ENCODE data around the gene SMARCB1.

The SMARCB1 gene

GRCh38 chr22:23831781-23832180, 45.0 kb downstream of the SMARCB1 start:
- H3K36me3 Mint-ChIP-seq (ENCODE audit: low read depth), result peaks cover 27% of the 10 kb centered on the region
- no peak for DNase-seq (ENCODE audit: low spot score)
- no peak overlapping the region for H3K4me3 Mint-ChIP-seq
- peaks cover 5% of the 10 kb centered on the region for H3K4me1 Mint-ChIP-seq (ENCODE audit: low read depth)
- H3K27me3 Mint-ChIP-seq (ENCODE audit: low read depth), result no peaks in the 10 kb centered on the region
- no peak overlapping the region for H3K27ac Mint-ChIP-seq
- H3K9me3 Mint-ChIP-seq, result no peaks in the 10 kb centered on the region

- no peak overlapping the region for H3K27ac Mint-ChIP-seq
- no peak for DNase-seq (ENCODE audit: low spot score)
- peaks cover 24% of the 10 kb centered on the region for H3K36me3 Mint-ChIP-seq (ENCODE audit: low read depth)
- H3K9me3 Mint-ChIP-seq, result no peaks in the 10 kb centered on the region
- no peaks in the 10 kb centered on the region for H3K27me3 Mint-ChIP-seq (ENCODE audit: low read depth)
- no peak overlapping the region for H3K4me3 Mint-ChIP-seq
- H3K4me1 Mint-ChIP-seq (ENCODE audit: low read depth), result peaks cover 5% of the 10 kb centered on the region
Measured at GRCh38 chr22:23832226-23833016, 45.7 kb downstream of the SMARCB1 start.

GRCh38 chr22:23833017-23833751, 46.4 kb downstream of the SMARCB1 start:
- no peaks in the 10 kb centered on the region for H3K9me3 Mint-ChIP-seq
- H3K36me3 Mint-ChIP-seq (ENCODE audit: low read depth), result peaks cover 23% of the 10 kb centered on the region
- peaks cover 9% of the 10 kb centered on the region for H3K4me1 Mint-ChIP-seq (ENCODE audit: low read depth)
- H3K27me3 Mint-ChIP-seq (ENCODE audit: low read depth), result no peaks in the 10 kb centered on the region
- no peak overlapping the region for H3K27ac Mint-ChIP-seq
- no peak for DNase-seq (ENCODE audit: low spot score)
- H3K4me3 Mint-ChIP-seq, result no peak overlapping the region

- no peaks in the 10 kb centered on the region for H3K9me3 Mint-ChIP-seq
Measured at GRCh38 chr22:23833911-23834317, 47.1 kb downstream of the SMARCB1 start.

GRCh38 chr22:23834406-23834792, 47.6 kb downstream of the SMARCB1 start:
- no peak for DNase-seq (ENCODE audit: low spot score)
- Mint-ChIP-seq H3K36me3 (ENCODE audit: low read depth) (peaks cover 18% of the 10 kb centered on the region), H3K4me3 (no peak overlapping the region), H3K27me3 (ENCODE audit: low read depth) (no peaks in the 10 kb centered on the region), H3K4me1 (ENCODE audit: low read depth) (peaks cover 14% of the 10 kb centered on the region), H3K9me3 (no peaks in the 10 kb centered on the region), H3K27ac (no peak overlapping the region)

More at GRCh38 chr22:23833911-23834317, 47.1 kb downstream of the SMARCB1 start:
- no peaks in the 10 kb centered on the region for H3K27me3 Mint-ChIP-seq (ENCODE audit: low read depth)
- H3K27ac Mint-ChIP-seq, result no peak overlapping the region
- peaks cover 12% of the 10 kb centered on the region for H3K4me1 Mint-ChIP-seq (ENCODE audit: low read depth)
- DNase-seq (ENCODE audit: low spot score), result no peak
- H3K36me3 Mint-ChIP-seq (ENCODE audit: low read depth), result peaks cover 19% of the 10 kb centered on the region
- H3K4me3 Mint-ChIP-seq, result no peak overlapping the region

- Mint-ChIP-seq H3K27ac (no peak overlapping the region), H3K9me3 (no peaks in the 10 kb centered on the region), H3K36me3 (ENCODE audit: low read depth) (peaks cover 16% of the 10 kb centered on the region), H3K27me3 (ENCODE audit: low read depth) (no peaks in the 10 kb centered on the region), H3K4me3 (no peak overlapping the region), H3K4me1 (ENCODE audit: low read depth) (peaks cover 18% of the 10 kb centered on the region)
- no peak for DNase-seq (ENCODE audit: low spot score)
Measured at GRCh38 chr22:23834793-23835483, 48.2 kb downstream of the SMARCB1 start.

GRCh38 chr22:23835484-23836144, 48.8 kb downstream of the SMARCB1 start:
- no peak overlapping the region for H3K27ac Mint-ChIP-seq
- no peak for DNase-seq (ENCODE audit: low spot score)
- no peak overlapping the region for H3K4me3 Mint-ChIP-seq
- no peaks in the 10 kb centered on the region for H3K27me3 Mint-ChIP-seq (ENCODE audit: low read depth)
- H3K36me3 Mint-ChIP-seq (ENCODE audit: low read depth), result peaks cover 13% of the 10 kb centered on the region
- H3K9me3 Mint-ChIP-seq, result no peaks in the 10 kb centered on the region
- peaks cover 18% of the 10 kb centered on the region for H3K4me1 Mint-ChIP-seq (ENCODE audit: low read depth)

- Mint-ChIP-seq H3K4me3 (peak overlapping the region; percentile 19), H3K9me3 (no peaks in the 10 kb centered on the region), H3K27me3 (ENCODE audit: low read depth) (no peaks in the 10 kb centered on the region), H3K4me1 (ENCODE audit: low read depth) (peaks cover 18% of the 10 kb centered on the region), H3K36me3 (ENCODE audit: low read depth) (peaks cover 8% of the 10 kb centered on the region), H3K27ac (no peak overlapping the region)
- no peak for DNase-seq (ENCODE audit: low spot score)
Measured at GRCh38 chr22:23836281-23836680, 49.5 kb downstream of the SMARCB1 start.

- Mint-ChIP-seq H3K9me3 (no peaks in the 10 kb centered on the region), H3K27ac (peak overlapping the region; percentile 45), H3K4me3 (peak overlapping the region; percentile 40), H3K36me3 (ENCODE audit: low read depth) (peaks cover 8% of the 10 kb centered on the region), H3K27me3 (ENCODE audit: low read depth) (no peaks in the 10 kb centered on the region), H3K4me1 (ENCODE audit: low read depth) (peaks cover 18% of the 10 kb centered on the region)
- DNase-seq (ENCODE audit: low spot score), result no peak
Measured at GRCh38 chr22:23836692-23837495, 50.1 kb downstream of the SMARCB1 start.

- peaks cover 8% of the 10 kb centered on the region for H3K36me3 Mint-ChIP-seq (ENCODE audit: low read depth)
- H3K27me3 Mint-ChIP-seq (ENCODE audit: low read depth), result no peaks in the 10 kb centered on the region
- peak overlapping the region; percentile 96 for H3K4me3 Mint-ChIP-seq
- H3K4me1 Mint-ChIP-seq (ENCODE audit: low read depth), result peaks cover 18% of the 10 kb centered on the region
- no peak for DNase-seq (ENCODE audit: low spot score)
- no peaks in the 10 kb centered on the region for H3K9me3 Mint-ChIP-seq
- peak overlapping the region; percentile 93 for H3K27ac Mint-ChIP-seq
Measured at GRCh38 chr22:23837496-23837859, 50.7 kb downstream of the SMARCB1 start.

GRCh38 chr22:23837911-23838680, 51.3 kb downstream of the SMARCB1 start:
- Mint-ChIP-seq H3K36me3 (ENCODE audit: low read depth) (peaks cover 8% of the 10 kb centered on the region), H3K9me3 (no peaks in the 10 kb centered on the region), H3K4me3 (peak overlapping the region; percentile 96), H3K4me1 (ENCODE audit: low read depth) (peaks cover 18% of the 10 kb centered on the region), H3K27me3 (ENCODE audit: low read depth) (no peaks in the 10 kb centered on the region), H3K27ac (peak overlapping the region; percentile 93)
- no peak for DNase-seq (ENCODE audit: low spot score)

- no peaks in the 10 kb centered on the region for H3K27me3 Mint-ChIP-seq (ENCODE audit: low read depth)
- peak within 1 kb of the TSS; percentile 93 for H3K27ac Mint-ChIP-seq
- H3K36me3 Mint-ChIP-seq (ENCODE audit: low read depth), result peaks cover 8% of the 10 kb centered on the region
- H3K9me3 Mint-ChIP-seq, result no peaks in the 10 kb centered on the region
- DNase-seq (ENCODE audit: low spot score), result peak; percentile 99
- H3K4me1 Mint-ChIP-seq (ENCODE audit: low read depth), result peaks cover 18% of the 10 kb centered on the region
- H3K4me3 Mint-ChIP-seq, result peak within 1 kb of the TSS; percentile 96
Measured at GRCh38 chr22:23838681-23839468, 52.1 kb downstream of the SMARCB1 start, which contains the start of gene DERL3. Gene DERL3, minus strand, starts transcription at chr22:23839006. Its CDS starts 19 bp downstream, at chr22:23838987.
